PC-3 (cell line): ENCODE results near the gene SSTR4. TPM values are rescaled to one million over a fixed set of nuclear protein-coding genes. Genes with fewer than 3 reads are reported as not detected.
A peak's percentile ranks its signal among the peaks of the same experiment; 100 is the strongest.

ENCODE experiments used
- ATAC-seq: fragments of 200-7000 bp; cut with Tn5 transposase; 2 replicates; pipeline ENCODE4 v1.9.1; 2020; ENCODE audit warnings: mild to moderate bottlenecking, moderate library complexity
- BruUV-seq: library from RNA; stranded (reverse); fragments of 400-500 nt; replicated peaks from 2 replicates; lab custom pipeline; 2021; lab: Mats Ljungman, UMichigan
- CTCF ChIA-PET: fragments of 300-600 bp; sonication (Branson Sonifier 250); formaldehyde crosslinking; loops from one replicate; lab custom pipeline; 2022; ENCODE audit warnings: antibody characterized with exemption; lab: Charles Lee
- POLR2A ChIA-PET: fragments of 300-600 bp; sonication (Branson Sonifier 250); formaldehyde crosslinking; loops from one replicate; lab custom pipeline; 2022; ENCODE audit warnings: antibody characterized with exemption; ENCODE audit not compliant: unreplicated experiment; lab: Charles Lee
- DNase-seq: peaks from one replicate; pipeline ENCODE4 v3.0.0-alpha.2; 2015
- H2AFZ ChIP-seq: fragments of 300-600 bp; sonication (generic); 2 replicates; pipeline ENCODE4 v1.6.0; 2016; ENCODE audit warnings: antibody characterized with exemption, low read length
- H3F3A ChIP-seq: fragments of 300-600 bp; sonication (generic); one replicate; pipeline ENCODE4 v1.6.0; 2017; ENCODE audit warnings: antibody characterized with exemption, low read length, control low read depth, mild to moderate bottlenecking; ENCODE audit not compliant: unreplicated experiment
- H3K27ac ChIP-seq: fragments of 300-600 bp; sonication (generic); 2 replicates; pipeline ENCODE4 v1.5.1; 2016; ENCODE audit warnings: mild to moderate bottlenecking, low read length
- H3K27me3 ChIP-seq: fragments of 300-600 bp; sonication (generic); 2 replicates; pipeline ENCODE4 v1.6.1; 2016; ENCODE audit warnings: low read length, mixed read lengths
- H3K36me3 ChIP-seq: fragments of 300-600 bp; sonication (generic); 2 replicates; pipeline ENCODE4 v1.6.1; 2016; ENCODE audit warnings: low read depth, mixed run types, low read length, mixed read lengths
- H3K4me1 ChIP-seq: fragments of 300-600 bp; sonication (generic); 2 replicates; pipeline ENCODE4 v1.5.1; 2016; ENCODE audit warnings: low read length; ENCODE audit not compliant: insufficient read depth
- H3K4me2 ChIP-seq: fragments of 300-600 bp; sonication (generic); 2 replicates; pipeline ENCODE4 v1.6.0; 2016; ENCODE audit warnings: low read length
- H3K4me3 ChIP-seq: fragments of 300-600 bp; sonication (generic); 2 replicates; pipeline ENCODE4 v1.5.1; 2016; ENCODE audit warnings: mild to moderate bottlenecking, low read length, mixed read lengths
- H3K79me2 ChIP-seq: fragments of 300-600 bp; sonication (generic); 2 replicates; pipeline ENCODE4 v1.6.1; 2017; ENCODE audit warnings: low read length, mixed read lengths
- H3K9ac ChIP-seq: fragments of 300-600 bp; sonication (generic); 2 replicates; pipeline ENCODE4 v1.6.0; 2016; ENCODE audit warnings: mild to moderate bottlenecking, low read length
- H3K9me2 ChIP-seq: fragments of 300-600 bp; sonication (generic); replicated peaks from 2 replicates; pipeline ENCODE4 v1.6.1; 2016; ENCODE audit warnings: mixed run types, low read length, mixed read lengths
- H3K9me3 ChIP-seq: fragments of 300-600 bp; sonication (generic); 2 replicates; pipeline ENCODE4 v1.6.1; 2016; ENCODE audit warnings: low read length, mixed read lengths
- H4K20me1 ChIP-seq: fragments of 300-600 bp; sonication (generic); 2 replicates; pipeline ENCODE4 v1.6.1; 2016; ENCODE audit warnings: low read length, mixed read lengths
- CTCF ChIP-seq: fragments of 300-600 bp; sonication (generic); conservative IDR thresholded peaks from 2 replicates; pipeline ENCODE4 v1.5.1; 2017; ENCODE audit warnings: antibody characterized with exemption, low read depth, mild to moderate bottlenecking, low read length
- EZH2 ChIP-seq: fragments of 300-600 bp; sonication (generic); IDR thresholded peaks from one replicate; pipeline ENCODE4 v1.6.1; 2017; ENCODE audit warnings: antibody characterized with exemption, mild to moderate bottlenecking, low read length; ENCODE audit not compliant: unreplicated experiment
- EZH2phosphoT487 ChIP-seq: fragments of 300-600 bp; sonication (generic); IDR thresholded peaks from 2 replicates; pipeline ENCODE4 v1.6.1; 2018; ENCODE audit warnings: mild to moderate bottlenecking, antibody characterized with exemption, low read length, borderline replicate concordance
- intact Hi-C: fragments of 100-400 bp; cut with micrococcal nuclease; formaldehyde crosslinking; loops from 2 replicates; pipeline ENCODE4 v1.9.0; 2023
- total RNA-seq: library from RNA; depleted of rRNA; stranded (reverse); fragments of >200 nt; gene quantifications from 2 replicates; pipeline ENCODE4 v1.2.3, GENCODE V29; 2014

The SSTR4 gene
- total RNA-seq, 1 experiment from 2014 or later, result not detected

GRCh38 chr20:23037017-23037481, 1.9 kb downstream of the SSTR4 start:
- ATAC-seq (no peak), DNase-seq (no peak)
- Histone ChIP-seq H3K4me3 (no peak overlapping the region), H3K36me3 (no peaks in the 10 kb centered on the region), H3F3A (no peaks in the 10 kb centered on the region), H3K9me2 (no peaks in the 10 kb centered on the region), H4K20me1 (no peaks in the 10 kb centered on the region), H3K79me2 (no peaks in the 10 kb centered on the region), H3K27me3 (peaks cover 20% of the 10 kb centered on the region), H2AFZ (no peak overlapping the region), H3K27ac (no peak overlapping the region), H3K9ac (no peak overlapping the region), H3K4me2 (no peak overlapping the region), H3K4me1 (no peaks in the 10 kb centered on the region), H3K9me3 (no peaks in the 10 kb centered on the region)
- POLR2A ChIA-PET, result no interaction called here
- BruUV-seq, result no TSS peak
- CTCF ChIA-PET, result no interaction called here
- TF ChIP-seq EZH2 (no peak), EZH2phosphoT487 (no peak), CTCF (no peak)
- intact Hi-C loops, result no loop called here

- ATAC-seq (no peak), DNase-seq (no peak)
- TF ChIP-seq CTCF, result no peak
- TF ChIP-seq EZH2phosphoT487, result no peak
- TF ChIP-seq EZH2, result no peak
- no peak overlapping the region for H3K9ac ChIP-seq
- no peaks in the 10 kb centered on the region for H3K79me2 ChIP-seq
- H3K27me3 ChIP-seq, result peaks cover 28% of the 10 kb centered on the region
- CTCF ChIA-PET, result no interaction called here
- H3K4me1 ChIP-seq, result no peaks in the 10 kb centered on the region
- H2AFZ ChIP-seq, result no peak overlapping the region
- no TSS peak for BruUV-seq
- H3K27ac ChIP-seq, result no peak overlapping the region
- H3K9me2 ChIP-seq, result no peaks in the 10 kb centered on the region
- H3K9me3 ChIP-seq, result no peaks in the 10 kb centered on the region
- H4K20me1 ChIP-seq, result no peaks in the 10 kb centered on the region
- no peak overlapping the region for H3K4me2 ChIP-seq
- no peak overlapping the region for H3K4me3 ChIP-seq
- POLR2A ChIA-PET, result no interaction called here
- intact Hi-C loops, result no loop called here
- no peaks in the 10 kb centered on the region for H3F3A ChIP-seq
- no peaks in the 10 kb centered on the region for H3K36me3 ChIP-seq
Observed at GRCh38 chr20:23039136-23039875, 4.2 kb downstream of the SSTR4 start.

GRCh38 chr20:23039885-23040508, 4.9 kb downstream of the SSTR4 start:
- intact Hi-C loops, result no loop called here
- Histone ChIP-seq H3K4me2 (no peak overlapping the region), H3K36me3 (no peaks in the 10 kb centered on the region), H3K27ac (no peak overlapping the region), H3K4me3 (no peak overlapping the region), H3K4me1 (no peaks in the 10 kb centered on the region), H3K9me2 (no peaks in the 10 kb centered on the region), H2AFZ (no peak overlapping the region), H3K79me2 (no peaks in the 10 kb centered on the region), H3K27me3 (peaks cover 28% of the 10 kb centered on the region), H3K9me3 (no peaks in the 10 kb centered on the region), H4K20me1 (no peaks in the 10 kb centered on the region), H3K9ac (no peak overlapping the region), H3F3A (no peaks in the 10 kb centered on the region)
- no peak for TF ChIP-seq EZH2
- TF ChIP-seq EZH2phosphoT487, result no peak
- no peak for TF ChIP-seq CTCF
- ATAC-seq, result no peak
- DNase-seq, result peak; percentile 23
- ChIA-PET CTCF (no interaction called here), POLR2A (no interaction called here)
- BruUV-seq, result no TSS peak
